GM11168 (cell line): ENCODE data around the gene CUEDC1.

Experiments
- in situ Hi-C: fragments of 300-500 bp; cut with MboI; formaldehyde crosslinking; loops from one replicate; pipeline ENCODE4 v1.12.0; 2022; ENCODE audit warnings: low sequenced_read_pairs; ENCODE audit not compliant: unreplicated experiment

The CUEDC1 gene

GRCh38 chr17:57885148-57885915 lies 69.9 kb downstream of the CUEDC1 start:
- in situ Hi-C loops = no loop called here

GRCh38 chr17:57881783-57882351 lies 73.3 kb downstream of the CUEDC1 start:
- in situ Hi-C loops = no loop called here

DNA sequence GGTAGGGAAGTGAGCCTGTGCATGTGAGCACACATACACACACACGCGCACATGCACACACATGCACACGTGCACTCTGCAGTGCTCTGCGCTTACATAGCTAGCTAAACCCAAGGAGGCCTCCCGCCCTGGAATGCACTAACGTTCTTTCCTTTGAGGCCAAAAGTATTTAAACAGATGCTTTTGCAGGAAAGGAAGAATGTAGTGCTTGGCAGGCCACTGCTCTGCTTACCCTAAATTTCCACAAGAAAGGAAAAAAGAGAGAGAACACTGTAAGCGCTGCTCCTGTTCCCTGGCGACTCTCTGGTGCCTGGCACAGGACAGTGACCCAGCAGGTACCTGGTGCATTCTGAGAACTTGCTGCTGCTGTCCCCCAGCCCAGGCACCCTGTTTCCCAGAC lies 74.1 kb downstream of the CUEDC1 start:
- in situ Hi-C loops = no loop called here

- in situ Hi-C loops = no loop called here
These were observed 75.1 kb downstream of the CUEDC1 start for GRCh38 chr17:57880086-57880456.

DNA sequence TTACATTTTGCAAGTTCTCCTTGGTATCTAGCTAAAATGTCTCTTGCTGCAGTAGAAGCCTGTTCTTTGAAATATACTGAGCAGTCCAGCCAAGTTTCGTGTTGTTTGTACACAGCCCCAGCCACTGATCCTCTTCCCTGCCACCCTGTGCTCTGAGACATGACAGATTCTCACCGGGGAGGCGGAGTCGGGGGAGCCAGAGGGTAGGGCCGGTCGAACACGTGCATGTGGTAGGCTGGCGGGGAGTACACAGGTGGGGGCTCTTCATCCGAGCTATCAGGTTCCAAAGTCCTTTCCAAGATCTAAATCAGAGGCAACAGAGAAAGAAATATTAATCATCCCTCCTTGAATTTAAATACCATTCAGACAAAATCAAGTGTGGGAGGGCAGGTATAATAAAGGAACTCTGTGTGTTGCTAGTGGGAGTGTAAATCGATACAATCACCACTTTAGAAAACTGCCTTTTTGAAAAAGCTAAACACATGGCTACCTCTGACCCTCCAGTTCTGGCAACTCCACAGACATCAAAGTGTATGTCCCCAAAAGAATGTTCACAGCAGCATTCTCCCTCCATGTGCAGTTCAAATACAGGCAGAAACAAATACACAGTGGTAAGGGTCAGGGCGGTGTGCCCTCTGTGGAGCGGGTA lies 75.7 kb downstream of the CUEDC1 start:
- in situ Hi-C loops = no loop called here

DNA sequence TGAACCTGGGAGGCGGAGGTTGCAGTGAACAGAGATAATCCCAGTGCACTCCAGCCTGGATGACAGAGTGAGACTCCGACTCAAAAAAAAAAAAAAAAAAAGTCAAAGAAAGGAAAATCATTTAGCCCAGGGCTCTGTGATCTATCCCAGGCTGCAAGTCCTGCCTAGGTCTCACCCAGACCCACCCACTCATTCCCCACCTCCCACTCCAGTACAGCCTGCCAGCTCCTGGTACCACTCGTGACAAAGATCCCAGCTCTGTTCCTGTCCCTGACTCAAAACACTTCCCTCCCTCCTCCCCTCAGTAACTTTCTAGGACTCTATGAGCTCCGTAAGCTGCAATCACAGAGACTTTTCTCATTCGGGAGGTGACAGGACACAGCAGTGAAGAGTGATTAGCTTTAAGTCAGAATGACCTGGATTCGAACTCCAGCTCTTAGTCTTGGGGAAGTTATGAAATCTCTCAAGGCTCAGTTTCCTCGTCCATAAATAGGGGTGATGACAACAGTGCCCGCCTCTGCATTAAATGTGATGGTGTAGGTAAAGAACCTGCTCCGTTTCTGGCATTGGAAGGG lies 77.3 kb downstream of the CUEDC1 start:
- in situ Hi-C loops = no loop called here

DNA sequence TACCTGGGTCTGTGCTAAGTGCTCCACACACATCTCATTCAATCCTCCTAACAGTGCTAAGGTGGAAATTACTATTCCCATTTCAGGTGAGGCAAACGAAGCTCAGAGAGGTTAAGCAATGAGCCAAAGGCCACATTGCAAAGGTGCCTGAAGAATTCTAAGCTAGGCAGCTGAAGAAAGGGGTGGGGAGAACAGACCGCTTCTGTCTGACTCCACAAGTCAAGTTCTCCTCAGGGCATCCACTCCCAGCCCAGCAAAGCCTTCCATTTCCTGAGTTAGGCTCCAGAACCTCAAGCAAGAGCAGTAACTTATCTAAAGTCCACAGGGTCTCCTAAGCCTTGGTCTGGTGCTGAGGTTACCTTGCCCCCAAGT lies 78.4 kb downstream of the CUEDC1 start:
- in situ Hi-C loops = no loop called here

DNA sequence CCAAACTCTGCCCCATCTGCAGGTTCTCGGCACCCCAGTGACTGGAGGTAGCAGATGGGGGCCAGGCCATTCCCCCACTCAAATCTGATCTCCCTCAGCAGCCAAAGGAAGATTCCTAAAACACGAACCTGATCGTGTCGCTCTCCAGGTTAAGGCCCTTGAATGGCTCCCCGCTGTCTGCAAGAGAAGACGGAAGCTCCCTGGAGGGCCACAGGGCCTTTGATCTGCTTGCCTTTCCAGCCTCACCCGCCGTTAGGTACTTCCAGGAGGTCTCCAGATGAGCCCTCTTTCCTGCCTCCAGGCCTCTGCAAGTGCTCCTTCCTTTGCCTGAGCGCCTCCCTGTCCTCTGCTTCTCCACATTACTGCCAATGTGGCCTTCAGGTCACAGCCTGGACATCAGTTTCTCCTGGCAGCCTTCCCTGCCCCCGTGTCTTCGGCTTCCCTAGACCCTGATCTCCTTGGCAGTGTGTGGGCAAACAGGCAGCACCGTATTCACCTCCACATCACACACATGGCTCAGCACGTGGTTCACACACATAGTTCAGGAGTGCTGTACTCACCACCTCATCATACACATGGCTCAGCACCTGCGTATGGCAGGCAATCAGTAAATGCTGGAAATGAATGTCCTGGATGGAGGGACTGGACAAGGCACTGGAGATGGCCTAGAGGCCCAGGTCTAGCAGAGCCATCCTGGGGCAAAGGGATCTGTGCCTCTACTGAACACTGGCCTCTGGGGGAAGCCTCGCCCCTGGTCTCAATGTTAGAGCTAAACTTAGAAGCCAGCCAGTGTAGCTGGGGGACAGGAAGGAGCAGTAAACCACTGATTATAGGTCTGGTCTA lies 79.0 kb downstream of the CUEDC1 start:
- in situ Hi-C loops = no loop called here

DNA sequence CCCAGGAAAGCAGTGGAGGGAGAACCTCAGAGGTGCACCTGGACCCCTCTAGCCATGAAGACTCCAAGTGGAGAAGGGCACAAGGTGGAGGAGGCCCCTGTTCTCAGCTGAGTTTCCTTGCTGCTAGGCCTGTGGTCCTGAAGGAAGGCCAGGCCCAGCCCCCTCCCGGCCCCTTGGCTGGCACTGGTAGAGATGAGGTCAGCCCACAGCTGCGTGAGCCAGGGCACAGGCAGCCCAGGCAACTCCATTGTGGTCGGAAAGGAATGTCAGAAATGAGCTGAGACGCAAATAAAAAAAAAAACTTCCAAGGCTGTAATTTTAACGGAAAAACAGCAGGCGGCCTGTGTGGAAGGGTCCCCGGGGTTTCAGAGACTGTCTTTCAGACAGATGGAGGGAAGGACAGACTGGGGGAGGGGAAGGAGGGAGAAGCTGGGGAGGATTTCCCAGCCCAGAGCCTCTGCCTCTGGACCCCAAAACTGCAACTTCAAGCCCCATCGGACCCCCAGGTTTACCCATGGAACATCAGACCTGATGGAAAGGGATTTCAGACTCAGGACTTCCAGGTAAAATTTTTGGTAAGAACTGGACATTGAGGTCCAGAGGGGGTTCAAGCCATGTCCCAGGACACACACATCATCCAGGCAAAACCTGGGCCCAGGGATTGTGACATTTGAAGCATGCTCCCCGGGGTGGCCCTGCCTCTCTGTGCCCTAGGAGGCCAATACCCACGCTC lies 79.8 kb downstream of the CUEDC1 start:
- in situ Hi-C loops = no loop called here

GRCh38 chr17:57874434-57875289 lies 80.5 kb downstream of the CUEDC1 start:
- in situ Hi-C loops = no loop called here

DNA sequence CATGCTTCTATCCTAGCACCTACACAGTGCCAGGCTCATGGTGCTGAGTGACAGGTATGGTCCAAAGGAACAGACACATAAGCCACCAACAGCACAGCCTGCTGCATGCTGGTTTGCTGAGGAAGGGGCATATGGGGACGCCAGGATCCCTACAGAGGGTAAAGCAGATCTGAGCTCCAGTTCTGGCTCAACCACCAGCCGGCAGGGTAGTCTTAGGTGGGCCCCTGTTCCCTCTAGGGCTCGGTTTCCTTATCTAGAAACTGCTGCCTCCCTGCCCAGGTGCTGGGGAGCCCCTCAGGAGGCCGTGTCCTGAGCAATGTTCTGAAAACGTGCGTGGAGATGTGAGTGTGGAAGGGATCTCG lies 81.2 kb downstream of the CUEDC1 start:
- in situ Hi-C loops = no loop called here

GRCh38 chr17:57873261-57874057 lies 81.8 kb downstream of the CUEDC1 start:
- in situ Hi-C loops = no loop called here

- in situ Hi-C loops = no loop called here
These were observed 82.7 kb downstream of the CUEDC1 start for GRCh38 chr17:57872536-57872935.

DNA sequence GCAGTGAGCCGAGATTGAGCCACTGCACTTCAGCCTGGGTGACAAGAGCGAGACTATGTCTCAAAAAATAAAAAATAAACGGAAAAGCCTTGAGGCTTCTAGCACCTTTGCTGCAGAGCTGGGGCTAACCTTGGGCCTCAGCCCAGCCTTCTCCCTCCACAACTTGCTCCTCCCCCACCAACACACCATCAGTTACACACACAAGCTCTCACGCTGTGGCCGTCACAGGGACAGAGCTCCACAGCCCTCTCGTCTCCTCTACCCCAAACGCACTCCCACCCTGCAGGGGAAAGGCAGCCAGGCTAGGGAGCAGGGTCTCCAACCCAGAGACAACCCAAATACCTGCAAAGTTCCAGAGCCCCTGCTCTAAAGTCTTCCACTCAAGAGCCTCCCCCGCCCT lies 83.3 kb downstream of the CUEDC1 start:
- in situ Hi-C loops = no loop called here

DNA sequence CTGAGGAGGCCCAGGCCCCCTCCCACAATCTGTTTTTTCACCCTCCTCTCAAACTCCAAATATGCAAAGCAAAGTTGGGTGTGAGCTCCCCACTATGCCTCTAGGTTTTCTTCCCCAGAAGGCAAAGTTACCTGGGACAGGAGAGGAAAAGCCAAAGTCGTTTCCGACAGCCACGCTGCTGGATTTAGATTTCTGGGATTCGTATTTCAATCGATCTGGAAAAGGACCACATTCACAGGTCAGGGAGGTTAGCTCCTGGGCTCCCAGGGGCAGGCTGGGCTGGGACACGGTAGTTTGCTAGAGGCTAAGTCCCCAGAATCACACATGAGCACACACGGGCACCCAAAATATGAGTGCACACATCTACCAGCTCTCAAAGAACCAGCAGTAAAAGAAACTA lies 84.1 kb downstream of the CUEDC1 start:
- in situ Hi-C loops = no loop called here

DNA sequence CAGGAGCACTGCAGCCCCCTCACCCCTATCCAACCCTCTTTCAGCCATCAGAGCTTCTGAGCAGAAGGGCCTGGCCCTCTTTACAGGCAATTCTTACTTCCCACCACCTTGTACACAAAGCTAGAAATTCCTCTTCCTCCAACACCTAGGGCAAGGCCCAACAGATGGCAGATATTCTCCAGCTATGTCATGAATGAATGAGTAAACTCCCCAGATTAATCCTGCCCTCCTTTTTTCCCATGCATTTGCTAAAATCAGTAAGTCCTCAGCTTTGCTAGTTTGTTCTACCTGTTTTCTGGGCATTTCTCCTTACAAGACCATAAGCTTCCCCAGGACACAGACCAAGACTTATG lies 85.0 kb downstream of the CUEDC1 start:
- in situ Hi-C loops = no loop called here

- in situ Hi-C loops = no loop called here
These were observed 85.5 kb downstream of the CUEDC1 start for GRCh38 chr17:57869617-57870282.
